Thoracic aorta (tissue), 2 donors: ENCODE results near the gene FHDC1. TPM values are rescaled to one million over a fixed set of nuclear protein-coding genes. Genes with fewer than 3 reads are reported as not detected.

ENCODE experiments used
- ATAC-seq: fragments of 150-250 bp; one replicate; pipeline ENCODE4 v1.8.0; 2017; ENCODE audit warnings: low read depth; ENCODE audit not compliant: insufficient number of reproducible peaks, low FRiP score
- DNase-seq: peaks from one replicate; pipeline ENCODE4 v3.0.0-alpha.2; 2020; ENCODE audit warnings: low spot score
- H3K27ac ChIP-seq, 2 donors: fragments of 200-600 bp; sonication (generic); 1 replicate in 1 of 2; 2 replicates in 1 of 2; pipeline ENCODE4 v1.5.1; 2016; ENCODE audit warnings: mild to moderate bottlenecking in 2 of 2, moderate library complexity in 2 of 2
- H3K27me3 ChIP-seq: fragments of 200-600 bp; sonication (generic); replicated peaks from 2 replicates; pipeline ENCODE4 v1.6.0; 2016; ENCODE audit warnings: mild to moderate bottlenecking; ENCODE audit not compliant: insufficient read depth
- H3K36me3 ChIP-seq: fragments of 200-600 bp; sonication (generic); one replicate; pipeline ENCODE4 v1.5.1; 2016
- H3K4me1 ChIP-seq, 2 donors: fragments of 200-600 bp; sonication (generic); 1 replicate in 1 of 2; 2 replicates in 1 of 2; pipeline versions ENCODE4 v1.5.1 to v1.6.0; 2016; ENCODE audit warnings: low read depth in 2 of 2, mild to moderate bottlenecking in 1 of 2; ENCODE audit not compliant: control insufficient read depth in 1 of 2
- H3K4me3 ChIP-seq: fragments of 200-600 bp; sonication (generic); 2 replicates; pipeline ENCODE4 v1.5.1; 2016; ENCODE audit warnings: mild to moderate bottlenecking
- H3K9me3 ChIP-seq: fragments of 200-600 bp; sonication (generic); 2 replicates; pipeline ENCODE4 v1.5.1; 2016
- CTCF ChIP-seq: fragments of 200-600 bp; sonication (generic); IDR thresholded peaks from one replicate; pipeline ENCODE4 v1.5.1; 2019; ENCODE audit warnings: antibody characterized with exemption
- total RNA-seq, 2 donors: library from RNA; depleted of rRNA; stranded (reverse); fragments of >200 nt; gene quantifications; one replicate each; pipeline versions ENCODE4 v1.1.0 to v1.2.3, GENCODE V29; 2016

FHDC1 gene
- total RNA-seq, 2 donors from 2014 or later, result 0.27 to 0.35 TPM

- no peak for DNase-seq
- Histone ChIP-seq H3K36me3 (no peaks in the 10 kb centered on the region), H3K4me3 (no peak overlapping the region), H3K27ac (no peak overlapping the region), H3K4me1 (no peaks in the 10 kb centered on the region), H3K9me3 (no peaks in the 10 kb centered on the region), H3K27me3 (no peaks in the 10 kb centered on the region)
- no peak for TF ChIP-seq CTCF
- ATAC-seq, result no peak
Observed at GRCh38 chr4:152979731-152980330, 43.7 kb downstream of the FHDC1 start.

- no peak overlapping the region for H3K4me3 ChIP-seq
- TF ChIP-seq CTCF, result no peak
- no peak overlapping the region for H3K27ac ChIP-seq
- H3K27me3 ChIP-seq, result no peaks in the 10 kb centered on the region
- no peak for ATAC-seq
- no peaks in the 10 kb centered on the region for H3K36me3 ChIP-seq
- no peaks in the 10 kb centered on the region for H3K4me1 ChIP-seq
- H3K9me3 ChIP-seq, result no peaks in the 10 kb centered on the region
- no peak for DNase-seq
Observed at GRCh38 chr4:152981278-152981677, 45.2 kb downstream of the FHDC1 start.

GRCh38 chr4:152981842-152982241, 45.7 kb downstream of the FHDC1 start:
- Histone ChIP-seq H3K9me3 (no peaks in the 10 kb centered on the region), H3K27ac (no peak overlapping the region), H3K27me3 (no peaks in the 10 kb centered on the region), H3K4me3 (no peak overlapping the region), H3K4me1 (no peaks in the 10 kb centered on the region), H3K36me3 (no peaks in the 10 kb centered on the region)
- no peak for TF ChIP-seq CTCF
- no peak for DNase-seq
- ATAC-seq, result no peak

GRCh38 chr4:152983221-152983620, 47.1 kb downstream of the FHDC1 start:
- H3K4me1 ChIP-seq, result no peaks in the 10 kb centered on the region
- ATAC-seq, result no peak
- no peaks in the 10 kb centered on the region for H3K36me3 ChIP-seq
- no peaks in the 10 kb centered on the region for H3K9me3 ChIP-seq
- no peak for DNase-seq
- no peak overlapping the region for H3K4me3 ChIP-seq
- no peaks in the 10 kb centered on the region for H3K27me3 ChIP-seq
- no peak overlapping the region for H3K27ac ChIP-seq
- no peak for TF ChIP-seq CTCF

- no peak overlapping the region for H3K27ac ChIP-seq
- no peaks in the 10 kb centered on the region for H3K36me3 ChIP-seq
- TF ChIP-seq CTCF, result no peak
- no peaks in the 10 kb centered on the region for H3K4me1 ChIP-seq
- H3K4me3 ChIP-seq, result no peak overlapping the region
- no peaks in the 10 kb centered on the region for H3K9me3 ChIP-seq
- ATAC-seq (no peak), DNase-seq (no peak)
- no peaks in the 10 kb centered on the region for H3K27me3 ChIP-seq
Observed at GRCh38 chr4:152983774-152984411, 47.8 kb downstream of the FHDC1 start.
